Right kidney (tissue), 1 donor: ENCODE data around the gene SHLD1.

ENCODE experiments used
- DNase-seq: peaks from one replicate; pipeline ENCODE4 v3.0.0-alpha.2; 2016

SHLD1 gene

DNA sequence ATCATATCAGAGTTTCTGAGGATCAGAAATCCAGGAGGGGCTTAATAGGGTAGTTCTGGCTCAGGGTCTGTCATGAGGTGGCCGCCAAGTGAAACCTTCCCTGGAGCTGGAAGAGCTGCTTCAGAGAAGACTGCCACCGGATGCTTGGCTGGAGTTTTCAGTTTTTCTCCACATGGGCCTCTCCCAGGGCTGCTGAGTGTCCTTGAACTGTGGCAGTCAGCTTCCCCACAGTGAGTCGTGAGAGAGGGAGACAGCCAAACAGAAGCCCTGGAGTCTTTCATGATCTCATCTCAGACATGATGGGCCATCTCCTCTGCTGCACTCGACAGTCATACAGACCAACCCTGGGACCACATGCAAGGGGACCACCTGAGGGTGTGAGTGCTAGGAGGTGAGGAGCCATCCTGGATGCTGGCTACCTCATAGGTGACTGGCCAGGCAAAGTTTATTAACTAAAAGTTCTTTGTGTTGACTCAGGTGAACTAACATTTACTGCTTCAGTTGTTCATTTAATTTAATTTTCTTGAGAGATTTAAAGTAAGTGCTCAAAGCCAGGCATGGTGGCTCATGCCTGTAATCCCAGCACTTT lies 71.5 kb downstream of the SHLD1 start:
- no peak for DNase-seq

DNA sequence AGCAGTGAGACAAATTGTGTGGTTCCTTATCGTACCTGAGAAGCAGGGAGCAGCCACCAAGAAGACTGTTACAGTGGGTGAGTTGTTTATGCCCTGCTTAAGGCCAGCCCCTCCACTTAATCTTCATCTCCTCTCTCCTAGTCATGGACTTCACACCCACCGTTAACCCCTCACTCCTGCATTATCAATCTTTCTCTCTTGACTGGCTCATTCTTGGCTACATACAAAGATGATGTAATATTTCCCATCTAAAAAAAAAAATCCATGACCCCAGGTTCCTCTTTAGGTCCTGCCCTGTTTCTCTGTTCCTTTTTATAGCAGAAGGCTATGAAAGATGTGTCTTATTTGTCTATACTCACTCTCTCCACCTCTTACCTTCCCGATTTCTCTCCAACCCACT lies 72.4 kb downstream of the SHLD1 start:
- no peak for DNase-seq

DNA sequence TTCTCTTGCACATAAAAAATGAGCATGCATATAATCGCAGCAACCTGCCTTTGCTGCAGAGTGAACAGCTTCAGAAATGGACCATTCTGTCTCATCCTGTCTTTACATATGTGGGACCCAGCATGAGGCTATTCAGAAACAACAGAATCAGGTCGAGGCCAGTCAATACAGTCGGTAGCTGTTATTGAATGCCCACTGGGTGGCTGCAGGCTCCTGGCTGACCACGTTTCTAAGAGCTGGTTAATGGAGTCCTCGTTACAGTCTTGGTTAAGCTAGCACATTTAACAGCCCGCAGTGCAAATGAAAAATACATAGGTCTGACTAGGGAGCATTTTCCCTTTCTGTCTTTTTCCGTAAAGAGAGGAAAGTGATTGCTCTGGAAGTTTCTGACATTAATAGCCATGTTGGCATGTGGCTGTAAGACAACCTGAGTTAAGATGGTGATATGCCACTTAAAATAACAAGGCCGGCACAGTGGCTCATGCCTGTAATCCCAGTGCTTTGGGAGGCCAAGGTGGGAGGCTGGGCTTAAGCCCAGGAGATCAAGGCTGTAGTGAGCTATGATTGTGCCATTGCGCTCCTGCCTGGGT lies 75.0 kb downstream of the SHLD1 start:
- DNase-seq: no peak

DNA sequence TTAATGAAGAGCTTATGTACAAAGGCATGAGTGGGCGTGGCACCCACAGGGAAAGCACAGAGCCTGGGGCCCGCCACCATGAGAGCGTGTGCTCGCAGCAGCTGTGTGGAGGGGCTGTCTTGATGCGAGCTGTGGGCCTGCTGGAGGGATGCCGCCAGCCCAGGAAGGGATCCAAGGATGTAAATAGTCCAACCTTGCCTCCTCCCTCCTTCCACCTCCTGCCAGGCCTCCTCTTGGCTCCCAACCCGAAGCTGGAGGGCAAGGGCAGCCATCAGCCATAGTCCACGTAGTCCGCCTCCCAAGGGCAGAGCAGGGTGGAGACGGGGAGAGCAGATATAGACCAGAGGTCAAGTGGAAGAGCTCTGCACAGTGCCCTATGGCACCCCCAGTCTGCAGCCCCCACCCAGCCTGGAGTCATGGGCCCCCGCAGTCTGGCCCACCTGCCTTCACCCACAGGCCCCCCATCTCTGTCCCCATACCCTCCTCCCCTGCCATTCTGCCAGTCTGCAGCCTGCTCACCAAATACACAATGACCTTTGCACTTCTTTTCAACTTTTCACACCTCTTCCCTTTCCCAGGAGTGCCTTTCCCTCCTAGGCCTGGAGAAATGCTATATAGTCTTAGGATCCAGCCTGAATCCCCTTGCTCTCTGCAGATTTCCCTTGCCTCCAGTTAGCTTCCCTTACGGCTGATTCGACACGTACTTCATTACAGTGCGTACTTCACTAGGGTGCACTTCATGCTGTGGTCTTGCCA lies 77.1 kb downstream of the SHLD1 start:
- no peak for DNase-seq

GRCh38 chr20:5827861-5828260 lies 77.7 kb downstream of the SHLD1 start:
- DNase-seq: no peak

DNA sequence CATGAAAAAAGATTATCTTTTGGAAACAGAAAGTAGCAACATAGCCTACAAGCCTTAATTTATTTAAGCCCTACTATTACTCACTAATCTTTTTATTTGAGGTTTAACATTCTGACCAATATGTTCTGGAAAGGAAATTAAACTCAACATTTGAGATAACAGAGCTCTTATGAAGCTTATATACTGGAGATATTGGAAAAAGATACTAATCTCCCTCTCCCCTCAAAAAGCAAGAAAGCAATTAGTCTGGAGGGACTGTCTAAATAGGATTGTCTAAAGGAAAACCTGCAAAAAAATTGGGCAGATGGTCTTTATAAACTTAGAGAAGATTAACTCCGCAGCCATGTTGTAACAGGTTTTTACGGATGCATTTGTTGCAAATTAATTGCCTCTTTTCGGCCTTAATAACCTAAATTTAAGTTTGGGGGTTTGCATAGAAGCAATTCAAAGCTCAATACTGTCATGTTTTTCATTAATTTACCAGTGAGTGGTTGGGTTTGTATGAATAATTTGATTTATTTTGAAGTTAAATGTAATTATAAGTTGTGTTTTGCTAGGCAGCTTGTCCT lies 79.1 kb downstream of the SHLD1 start:
- DNase-seq: no peak

GRCh38 chr20:5831539-5832237 lies 81.5 kb downstream of the SHLD1 start:
- no peak for DNase-seq

DNA sequence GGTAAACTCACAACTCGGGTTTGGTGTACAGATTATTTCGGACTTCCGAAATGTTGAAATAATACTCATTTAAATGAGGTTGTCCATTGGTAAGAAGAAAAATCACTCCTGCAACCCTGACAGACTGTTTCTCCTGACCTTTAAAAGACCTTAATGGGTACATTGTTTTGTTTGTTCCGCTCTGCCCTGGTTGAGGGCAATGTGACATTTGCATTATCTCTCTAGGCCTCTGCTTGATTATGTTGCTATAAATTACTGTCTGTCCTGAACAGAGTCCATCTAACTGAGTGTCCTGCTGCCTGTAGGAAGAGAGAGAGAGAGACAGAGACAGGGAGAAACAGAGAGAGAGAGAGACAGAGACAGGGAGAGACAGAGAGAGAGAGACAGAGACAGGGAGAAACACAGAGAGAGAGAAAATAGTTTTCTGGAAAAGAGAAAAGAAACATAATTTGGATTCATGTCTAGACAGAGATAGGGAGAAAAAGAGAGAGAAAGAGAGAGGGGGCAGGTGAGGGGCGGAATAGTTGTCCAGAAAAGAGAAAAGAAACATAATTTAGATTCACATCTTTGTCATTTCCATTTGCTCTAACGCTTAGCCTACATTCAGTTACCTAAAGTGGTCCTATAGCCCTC lies 83.2 kb downstream of the SHLD1 start:
- DNase-seq: no peak

DNA sequence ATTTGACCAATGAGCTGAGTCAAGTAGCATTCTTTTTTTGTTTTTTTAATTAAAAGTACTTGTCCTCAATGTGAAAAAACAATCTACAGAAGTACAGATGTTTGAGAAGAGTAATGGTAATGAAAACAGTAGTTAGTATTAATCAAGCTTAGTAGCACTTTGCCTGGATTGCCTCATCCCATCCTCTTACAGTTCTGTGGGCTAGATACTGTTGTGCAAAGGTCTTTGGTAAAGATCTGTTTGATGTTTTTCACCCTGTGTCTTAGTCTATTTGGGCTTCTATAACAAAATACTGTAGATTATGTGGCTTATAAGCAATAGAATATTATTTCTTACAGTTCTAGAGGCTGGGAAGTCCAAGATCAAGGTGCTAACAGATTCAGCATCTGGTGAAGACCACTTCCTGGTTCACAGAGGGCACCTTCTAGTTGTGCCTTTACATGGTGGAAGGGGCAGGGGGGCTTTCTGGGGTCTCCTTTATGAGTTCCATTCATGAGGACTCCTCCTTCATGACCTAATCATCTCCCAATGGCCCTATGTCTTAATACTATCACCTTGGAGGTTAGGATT lies 84.3 kb downstream of the SHLD1 start:
- DNase-seq: no peak

- no peak for DNase-seq
These were observed 85.2 kb downstream of the SHLD1 start for GRCh38 chr20:5835321-5835821.

DNA sequence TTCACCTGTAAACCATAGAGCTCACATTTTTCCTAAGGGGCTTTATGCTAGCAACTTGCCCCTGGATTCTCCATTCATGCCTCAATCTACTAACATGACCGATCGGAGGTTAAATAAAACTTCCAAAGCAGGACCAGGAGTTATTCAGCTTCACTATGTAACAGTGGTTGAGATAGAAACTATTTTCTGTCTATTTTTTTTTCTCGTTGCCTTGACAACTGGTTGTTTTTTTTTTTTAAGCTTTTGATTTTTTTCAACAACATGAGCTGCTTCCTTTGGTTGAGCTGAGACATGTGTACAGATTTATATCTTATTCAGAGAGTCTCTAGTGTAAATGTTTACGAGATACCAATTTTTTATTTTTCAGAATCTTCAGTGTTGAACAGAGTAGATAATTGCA lies 85.7 kb downstream of the SHLD1 start:
- DNase-seq: no peak

DNA sequence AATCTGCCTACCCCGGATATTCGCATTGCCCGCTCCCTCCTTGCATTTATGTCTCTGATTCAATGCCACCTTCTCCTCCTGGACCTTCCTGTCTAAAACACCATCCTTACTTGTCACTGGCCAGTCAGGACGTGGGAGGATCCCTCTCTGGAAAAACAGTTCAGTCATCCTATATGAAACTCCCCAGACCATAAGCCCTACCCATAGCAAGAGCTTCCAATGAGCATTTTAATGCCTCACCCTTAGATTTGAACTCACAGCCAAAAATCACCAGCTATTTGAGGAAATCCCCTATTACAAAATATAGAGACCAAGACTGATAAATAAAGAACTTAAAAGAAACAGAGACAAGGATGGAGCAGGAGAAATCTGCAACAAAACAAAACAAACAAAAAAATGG lies 86.4 kb downstream of the SHLD1 start:
- no peak for DNase-seq

GRCh38 chr20:5840411-5841002 lies 90.3 kb downstream of the SHLD1 start:
- no peak for DNase-seq

GRCh38 chr20:5841522-5841921 lies 91.3 kb downstream of the SHLD1 start:
- no peak for DNase-seq

- no peak for DNase-seq
These were observed 92.3 kb downstream of the SHLD1 start for GRCh38 chr20:5842465-5842864.

- DNase-seq: no peak
These were observed 92.9 kb downstream of the SHLD1 start for GRCh38 chr20:5843054-5843592.

- no peak for DNase-seq
These were observed 94.0 kb downstream of the SHLD1 start for GRCh38 chr20:5844063-5844681.

DNA sequence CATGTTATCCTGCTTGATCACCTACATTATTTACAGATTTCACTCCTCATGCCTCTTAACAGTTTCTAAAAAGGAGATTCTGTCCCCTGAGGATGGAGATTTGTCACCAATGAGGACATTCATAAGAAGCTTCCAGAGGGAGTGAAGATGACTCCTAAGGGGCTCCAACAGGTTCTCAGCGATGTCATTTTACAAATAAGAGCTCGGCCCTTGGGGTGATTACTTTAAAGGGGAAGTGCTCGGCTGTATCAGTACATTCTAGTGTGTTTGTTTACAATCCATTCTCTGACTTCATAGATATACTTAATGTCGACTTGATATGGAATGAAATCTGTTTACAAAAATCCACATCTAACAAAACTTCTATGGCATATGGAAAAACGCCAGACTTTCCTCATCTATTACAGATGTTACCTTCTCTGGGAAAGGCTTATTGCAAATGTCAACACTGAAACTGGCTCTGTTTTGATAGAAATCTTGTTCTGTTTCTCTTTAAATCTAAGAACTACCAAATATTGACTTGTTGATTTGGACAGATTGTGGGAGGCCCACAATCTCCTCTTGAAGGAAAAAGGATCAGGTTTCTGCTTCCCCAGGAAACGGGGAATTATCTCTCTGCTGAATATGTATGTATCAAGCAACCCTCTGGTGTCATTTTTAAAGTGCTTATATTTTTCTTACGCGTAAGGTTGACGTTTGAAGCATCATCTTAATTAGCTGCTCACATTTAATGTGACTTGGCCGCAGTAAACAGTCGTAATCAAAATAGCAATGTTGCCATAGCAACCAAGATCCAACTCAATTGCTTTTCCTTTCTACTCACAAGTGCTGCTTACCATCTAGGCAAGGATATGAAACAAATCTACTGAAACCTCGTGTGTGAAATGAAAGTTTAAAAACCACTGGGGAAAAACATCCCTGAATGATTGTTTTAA lies 95.7 kb downstream of the SHLD1 start:
- DNase-seq: peak; percentile 29

DNA sequence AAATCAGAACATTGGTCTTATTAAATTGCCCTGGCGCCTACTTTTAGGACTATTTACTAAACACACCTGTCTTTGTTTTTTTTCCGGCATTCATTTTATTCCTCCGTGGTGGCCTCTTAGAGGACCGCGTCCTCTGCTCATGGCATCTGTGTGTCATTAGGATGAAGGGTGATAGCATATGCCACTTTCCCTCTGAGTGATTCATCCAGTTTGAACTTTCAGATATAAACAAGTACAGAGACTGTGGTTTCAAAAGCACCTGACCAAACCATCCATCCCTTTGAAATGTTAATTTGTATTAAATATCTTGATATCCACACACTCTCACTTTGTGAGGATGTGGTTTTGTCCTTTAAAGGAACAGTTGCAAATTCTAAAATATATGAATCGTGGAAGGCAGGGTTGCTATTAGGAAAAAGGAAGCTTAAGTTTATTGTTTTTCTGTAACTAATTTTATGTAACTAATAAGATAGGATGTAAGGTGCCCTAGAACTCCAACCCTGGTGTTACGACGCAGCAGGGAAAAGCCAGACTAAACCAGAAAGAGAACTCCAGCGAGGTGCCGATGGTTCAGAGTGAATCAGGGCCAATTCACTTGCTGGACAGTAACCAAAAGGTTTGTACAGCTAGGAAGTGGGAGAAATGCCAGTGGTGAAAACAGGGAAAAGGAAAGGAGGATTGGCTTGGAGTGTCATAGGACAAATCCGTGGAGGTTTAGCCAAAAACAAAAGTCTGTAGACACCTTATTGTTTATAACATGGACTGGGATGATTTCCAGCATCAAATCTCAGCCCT lies 98.7 kb downstream of the SHLD1 start:
- no peak for DNase-seq
